Activated effector memory CD4-positive, alpha-beta T cell treated with Interleukin-2 at 50 U/mL for 16 hours (primary cell): ENCODE results near the gene ZNF565.
"Not testable (repeated sequence)": the region's sequence is repeated elsewhere in the genome, so short reads cannot be mapped to it uniquely, and the experiment has no call there.

Experiments
- DNase-seq: peaks from one replicate; pipeline ENCODE4 v3.0.0-alpha.2; 2020

ZNF565 gene

DNA sequence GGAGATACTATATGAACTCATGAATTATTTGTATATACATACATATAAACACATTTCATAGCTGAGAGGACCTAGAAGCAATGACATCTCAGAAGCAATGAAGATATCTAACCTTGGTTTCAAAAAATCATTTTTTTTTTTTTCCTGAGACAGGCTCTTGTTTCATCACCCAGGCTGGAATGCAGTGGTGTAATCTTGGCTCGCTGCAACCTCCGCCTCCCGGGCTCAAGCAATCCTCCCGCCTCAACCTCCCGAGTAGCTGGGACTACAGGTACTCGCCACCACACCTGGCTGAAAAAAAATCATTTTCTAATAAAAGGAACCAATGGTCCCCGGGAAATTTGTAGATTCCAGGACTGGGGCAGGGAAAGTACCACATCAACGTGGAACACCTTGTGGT is 4.0 kb downstream of the ZNF565 start:
- no peak for DNase-seq

DNA sequence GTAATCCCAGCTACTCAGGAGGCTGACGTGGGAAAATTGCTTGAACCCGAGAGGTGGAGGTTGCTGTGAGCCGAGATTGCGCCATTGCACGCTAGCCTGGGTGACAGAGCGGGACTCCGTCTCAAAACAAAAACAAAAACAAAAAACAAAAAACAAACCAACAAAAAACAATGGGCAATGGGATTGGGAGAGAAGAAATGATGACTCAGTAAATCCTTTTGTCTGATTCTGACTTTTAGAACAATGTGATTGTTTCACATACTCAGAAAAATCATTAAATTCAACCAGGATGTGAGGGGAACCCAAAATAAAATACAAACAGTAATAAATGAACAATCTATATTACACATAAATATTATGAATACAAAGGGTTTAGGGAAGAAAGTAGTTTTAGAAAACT is 5.1 kb downstream of the ZNF565 start:
- no peak for DNase-seq

DNA sequence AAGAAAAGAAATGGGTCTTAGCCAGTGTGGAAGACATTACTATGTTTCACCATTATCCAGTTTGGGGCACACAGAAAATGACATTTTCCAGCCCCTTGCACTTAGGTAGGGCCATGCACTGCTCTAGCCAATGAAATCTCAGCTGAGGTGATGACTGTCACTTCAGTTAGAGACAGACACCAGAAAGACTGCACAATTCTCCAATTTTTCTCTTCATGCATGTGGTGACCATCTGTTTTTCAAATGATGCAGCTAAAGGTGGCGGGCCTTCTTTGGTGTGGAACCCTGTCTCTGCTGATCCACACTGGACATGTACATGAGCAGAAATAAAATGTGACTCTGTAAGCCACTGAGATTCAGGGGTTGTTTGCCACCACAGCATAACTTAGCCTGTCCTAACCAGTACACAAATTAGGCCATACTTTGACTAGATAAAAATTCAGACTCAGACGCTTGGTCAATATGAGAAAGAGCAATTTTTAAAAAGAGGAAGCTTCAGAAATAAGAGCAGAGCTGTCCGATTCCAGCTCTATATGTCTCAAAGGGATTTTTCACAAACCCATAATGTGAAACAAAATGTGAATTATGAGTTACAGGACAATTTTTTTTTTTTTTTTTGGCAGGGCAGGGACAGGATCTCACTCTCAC is 6.7 kb downstream of the ZNF565 start:
- DNase-seq, result no peak

DNA sequence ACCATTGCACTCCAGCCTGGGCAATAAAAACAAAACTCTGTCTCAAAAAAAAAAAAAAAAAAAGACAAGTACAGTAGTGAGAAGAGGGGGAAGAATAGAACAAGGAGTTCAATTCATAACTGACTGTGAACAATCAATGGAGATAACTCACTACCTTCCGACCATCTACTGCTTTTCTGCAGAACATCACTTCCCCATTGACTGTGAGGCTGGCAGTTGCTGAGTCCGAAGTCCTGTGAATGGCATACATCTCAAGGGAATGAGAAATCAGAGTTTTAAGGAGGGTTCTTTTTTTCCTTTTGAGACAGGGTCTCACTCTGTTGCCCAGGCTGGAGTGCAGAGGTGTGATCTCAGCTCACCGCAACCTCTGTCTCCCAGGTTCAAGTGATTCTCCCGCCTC is 11.2 kb downstream of the ZNF565 start:
- DNase-seq, result no peak

DNA sequence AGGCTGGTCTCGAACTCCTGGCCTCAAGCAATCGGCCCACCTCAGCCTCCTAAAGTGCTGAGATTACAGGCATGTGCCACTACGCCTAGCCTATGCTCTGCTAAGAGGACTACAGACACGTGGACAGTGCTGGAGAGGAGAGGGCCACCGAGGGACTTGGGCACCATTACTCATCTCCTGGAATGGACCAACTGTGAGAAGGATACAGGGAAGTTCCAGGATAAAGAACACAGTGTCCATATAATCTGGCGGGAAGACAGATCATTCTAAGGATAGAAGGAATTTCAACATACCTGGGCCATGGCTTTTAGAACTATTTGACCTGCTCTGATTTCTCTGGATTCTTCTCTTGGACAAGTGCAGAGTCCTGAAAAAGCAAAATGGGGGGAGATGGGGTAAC is 12.8 kb downstream of the ZNF565 start:
- DNase-seq, result no peak

DNA sequence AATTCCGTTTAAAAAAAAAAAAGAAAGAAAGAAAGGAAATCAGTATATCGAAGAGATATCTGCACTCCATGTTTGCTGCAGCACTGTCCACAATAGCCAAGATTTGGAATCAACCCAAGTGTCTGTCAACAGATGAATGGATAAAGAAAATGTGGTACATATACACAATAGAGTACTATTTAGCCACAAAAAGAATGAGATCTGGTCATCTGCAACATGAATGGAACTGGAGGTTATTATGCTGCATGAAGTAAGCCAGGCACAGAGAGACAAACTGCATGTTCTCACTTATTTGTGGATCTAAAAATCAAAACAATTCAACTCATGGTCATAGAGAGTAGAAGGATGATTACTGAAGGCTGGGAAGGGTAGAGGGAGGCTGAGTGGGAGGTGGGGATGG is 16.3 kb downstream of the ZNF565 start:
- no peak for DNase-seq

DNA sequence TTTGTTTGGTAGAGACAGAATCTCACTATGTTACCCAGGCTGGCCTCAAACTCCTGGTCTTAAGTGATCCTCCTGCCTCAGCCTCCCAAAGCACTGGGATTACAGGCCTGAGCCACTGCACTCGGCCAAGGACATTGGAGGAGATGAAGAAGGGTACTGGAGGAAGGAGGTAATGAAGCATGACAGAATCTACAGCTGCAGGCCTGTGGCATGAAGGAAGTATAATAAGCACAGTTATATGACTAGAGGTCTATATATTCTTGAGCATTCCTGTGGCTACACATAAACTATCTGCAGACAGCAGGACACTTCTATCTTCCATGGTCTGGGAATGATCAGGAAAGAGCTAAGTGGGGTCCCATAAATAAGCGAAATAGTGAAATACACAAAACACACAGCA is 18.2 kb downstream of the ZNF565 start:
- no peak for DNase-seq

DNA sequence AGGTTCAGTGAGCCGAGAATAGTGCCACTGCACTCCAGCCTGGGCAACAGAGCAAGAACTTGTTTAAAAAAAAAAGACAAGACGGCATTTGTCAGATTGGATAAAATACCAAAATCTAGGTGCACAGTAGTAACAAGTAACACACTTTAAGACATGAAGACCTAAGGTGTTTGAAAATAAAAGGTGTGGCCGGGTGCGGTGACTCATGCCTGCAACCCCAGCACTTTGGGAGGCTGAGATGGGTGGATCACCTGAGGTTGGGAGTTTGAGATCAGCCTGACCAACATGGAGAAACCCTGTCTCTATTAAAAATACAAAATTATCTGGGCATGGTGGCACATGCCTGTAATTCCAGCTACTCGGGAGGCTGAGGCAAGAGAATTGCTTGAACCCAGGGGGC is 27.7 kb downstream of the ZNF565 start:
- not testable (repeated sequence) for DNase-seq

DNA sequence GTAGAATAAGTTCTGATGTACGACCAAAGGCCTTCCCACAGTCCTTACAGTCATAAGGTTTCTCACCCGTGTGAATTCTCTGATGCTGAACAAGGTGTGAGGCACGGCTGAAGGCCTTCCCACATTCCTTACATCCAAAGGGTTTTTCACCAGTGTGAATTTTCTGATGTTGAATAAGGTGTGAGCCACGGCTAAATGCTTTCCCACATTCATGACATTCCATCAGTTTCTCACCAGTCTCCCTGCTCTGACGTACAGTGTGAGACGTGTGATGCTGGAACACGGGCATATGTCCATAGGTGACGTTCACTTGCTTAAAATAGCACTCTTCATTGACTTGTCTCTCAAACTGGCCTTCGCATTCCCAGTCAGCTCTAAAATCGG is 31.2 kb downstream of the ZNF565 start:
- DNase-seq, result no peak

DNA sequence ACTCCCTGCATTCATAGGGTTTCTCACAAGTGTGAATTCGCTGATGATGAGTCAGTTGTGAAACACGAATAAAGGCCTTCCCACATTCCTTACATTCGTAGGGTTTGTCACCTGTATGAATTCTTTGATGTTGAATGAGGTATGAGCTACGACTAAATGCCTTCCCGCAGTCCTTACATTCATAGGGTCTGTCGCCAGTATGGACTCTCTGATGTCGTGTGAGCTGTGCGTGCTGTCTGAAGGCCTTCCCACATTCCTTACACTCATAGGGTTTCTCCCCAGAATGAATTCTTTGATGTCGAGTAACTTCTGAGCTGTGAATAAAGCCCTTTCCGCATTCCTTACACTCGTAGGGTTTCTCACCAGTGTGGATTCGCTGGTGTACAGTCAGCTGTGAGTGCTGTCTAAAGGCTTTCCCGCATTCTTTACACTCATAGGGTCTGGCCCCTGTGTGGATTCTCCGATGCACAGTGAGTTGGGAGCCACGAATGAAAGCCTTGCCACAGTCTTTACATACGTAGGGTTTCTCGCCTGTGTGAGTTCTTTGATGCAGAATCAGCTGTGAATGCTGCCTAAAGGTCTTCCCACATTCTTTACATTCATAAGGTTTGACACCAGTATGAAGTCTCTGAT is 31.7 kb downstream of the ZNF565 start:
- DNase-seq, result no peak

DNA sequence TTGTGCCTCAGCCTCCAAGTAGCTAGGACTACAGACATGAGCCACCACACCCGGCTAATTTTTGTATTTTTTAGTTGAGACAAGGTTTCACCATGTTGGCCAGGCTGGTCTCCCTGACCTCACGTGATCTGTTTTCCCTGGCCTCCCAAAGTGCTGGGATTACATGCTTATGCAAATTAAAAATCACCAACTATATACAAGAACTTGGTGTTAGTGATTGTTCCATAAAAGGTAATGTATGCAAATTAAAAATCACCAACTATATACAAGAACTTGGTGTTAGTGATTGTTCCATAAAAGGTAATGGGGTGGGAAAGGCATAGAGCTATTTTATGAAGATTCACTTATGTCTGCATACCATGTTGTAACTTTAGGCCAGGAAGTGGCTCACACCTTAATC is 35.4 kb downstream of the ZNF565 start:
- DNase-seq, result not testable (repeated sequence)

DNA sequence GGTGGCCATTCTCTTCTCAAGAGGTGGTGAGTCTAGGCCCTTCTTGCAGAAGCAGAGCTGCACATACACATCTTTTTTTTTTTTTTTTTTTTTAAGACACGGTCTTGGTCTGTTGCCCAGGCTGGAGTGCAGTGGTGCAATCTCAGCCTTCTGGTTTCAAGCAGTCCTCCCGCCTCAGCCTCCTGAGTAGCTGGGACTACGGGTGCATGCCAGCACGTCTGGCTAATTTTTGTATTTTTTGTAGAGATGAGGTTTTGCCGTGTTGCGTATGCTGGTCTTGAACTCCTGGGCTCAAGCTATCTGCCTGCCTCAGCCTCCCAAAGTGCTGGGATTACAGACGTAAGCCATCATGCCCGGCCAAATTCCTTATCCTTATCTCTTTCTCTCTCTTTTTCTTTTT is 40.6 kb downstream of the ZNF565 start:
- not testable (repeated sequence) for DNase-seq

DNA sequence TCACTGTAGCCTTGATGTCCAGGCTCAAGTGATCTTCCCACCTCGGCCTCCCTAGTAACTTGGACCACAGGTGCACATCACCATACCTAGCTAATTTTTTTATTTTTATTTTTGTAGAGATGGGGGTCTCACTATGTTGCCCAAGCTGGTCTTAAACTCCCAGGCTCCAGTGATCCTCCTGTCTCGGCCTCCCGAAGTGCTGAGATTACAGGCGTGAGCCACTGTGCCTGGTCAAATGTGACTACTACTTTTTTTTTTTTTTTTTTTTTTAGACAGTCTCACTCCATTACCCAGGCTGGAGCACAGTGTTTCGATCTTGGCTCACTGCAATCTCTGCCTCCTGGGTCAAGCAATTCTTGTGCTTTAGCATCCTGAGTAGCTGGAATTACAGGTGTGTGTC is 41.6 kb downstream of the ZNF565 start:
- no peak for DNase-seq

DNA sequence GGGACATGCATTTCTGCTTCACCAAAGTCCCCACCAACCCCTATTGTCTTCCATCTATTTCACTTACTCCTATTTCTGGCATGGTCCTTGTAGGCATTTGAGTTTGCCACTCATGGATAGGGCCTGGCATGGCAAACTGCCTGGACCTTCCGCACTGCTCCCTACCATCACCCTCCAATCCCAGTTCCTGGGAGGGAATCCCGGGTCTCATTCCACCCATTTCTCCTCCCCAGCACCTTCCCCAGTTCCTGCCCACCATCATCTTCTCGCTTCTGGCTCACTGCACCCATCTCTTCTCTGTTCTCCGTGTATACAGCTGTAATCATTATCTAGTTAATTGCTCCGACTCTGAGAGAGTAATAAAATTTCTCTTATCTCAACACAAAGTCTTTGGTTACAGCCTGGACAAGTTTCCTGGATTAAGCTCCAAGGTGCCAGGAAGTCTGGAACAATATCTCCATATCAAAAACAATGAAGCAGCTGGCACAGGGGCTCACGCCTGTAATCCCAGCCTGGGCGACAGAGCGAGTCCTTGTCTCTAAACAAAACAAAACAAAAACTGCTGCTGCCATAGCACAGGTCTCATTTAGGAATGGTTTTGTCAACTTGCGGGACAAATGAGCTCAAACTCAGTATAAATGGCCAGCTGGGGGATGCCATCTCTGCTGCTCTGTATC is 45.2 kb downstream of the ZNF565 start:
- no peak for DNase-seq

DNA sequence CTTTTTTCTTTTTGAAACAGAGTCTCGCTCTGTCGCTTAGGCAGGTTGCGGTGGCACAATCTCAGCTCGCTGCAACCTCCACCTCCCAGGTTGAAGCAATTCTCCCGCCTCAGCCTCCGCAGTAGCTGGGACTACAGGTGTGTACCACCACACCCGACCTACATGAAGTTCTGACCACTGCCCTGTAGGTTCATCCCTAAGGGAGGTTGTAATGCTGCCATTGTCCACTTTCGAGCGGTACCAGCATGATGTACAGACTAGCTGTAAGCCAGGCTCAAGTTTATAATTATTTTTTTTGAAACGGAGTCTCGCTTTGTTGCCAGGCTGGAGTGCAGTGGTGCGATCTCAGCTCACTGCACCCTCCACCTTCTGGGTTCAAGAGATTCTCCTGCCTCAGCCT is 50.7 kb downstream of the ZNF565 start:
- DNase-seq, result no peak

DNA sequence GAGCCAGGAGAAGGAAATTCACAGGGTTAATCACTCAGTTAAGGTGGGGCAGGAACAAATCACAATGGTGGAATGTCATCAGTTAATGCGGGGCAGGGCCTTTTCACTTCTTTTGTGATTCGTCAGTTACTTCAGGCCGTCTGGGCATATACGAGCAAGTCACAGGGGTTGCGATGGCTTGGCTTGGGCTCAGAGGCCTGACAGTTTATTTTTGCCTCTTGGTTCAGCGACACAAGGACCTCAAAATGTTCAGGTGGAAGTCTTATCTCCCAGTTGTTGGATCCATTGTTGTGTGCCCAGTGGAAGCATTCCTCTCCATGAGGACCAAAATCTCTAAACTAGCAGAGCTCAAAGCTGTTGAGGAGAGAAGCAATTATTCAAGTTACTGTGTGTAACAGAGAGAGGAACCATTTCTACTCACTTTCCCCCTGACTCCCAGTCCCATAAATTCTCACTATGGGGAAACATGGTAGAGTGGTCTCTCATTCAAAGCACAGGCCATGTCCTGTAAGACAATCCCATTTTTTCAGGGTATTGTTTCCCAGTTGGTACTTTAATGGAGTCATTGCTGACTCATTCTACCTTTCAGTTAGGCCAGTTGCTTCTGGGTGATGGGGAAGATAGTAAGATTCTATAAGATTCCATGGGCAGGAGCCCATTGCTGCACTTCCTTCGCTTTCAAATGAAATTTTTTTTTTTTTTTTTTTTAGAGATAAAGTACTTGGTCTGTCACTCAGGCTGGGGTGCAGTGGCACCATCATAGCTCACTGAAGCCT is 53.5 kb downstream of the ZNF565 start:
- DNase-seq, result no peak

DNA sequence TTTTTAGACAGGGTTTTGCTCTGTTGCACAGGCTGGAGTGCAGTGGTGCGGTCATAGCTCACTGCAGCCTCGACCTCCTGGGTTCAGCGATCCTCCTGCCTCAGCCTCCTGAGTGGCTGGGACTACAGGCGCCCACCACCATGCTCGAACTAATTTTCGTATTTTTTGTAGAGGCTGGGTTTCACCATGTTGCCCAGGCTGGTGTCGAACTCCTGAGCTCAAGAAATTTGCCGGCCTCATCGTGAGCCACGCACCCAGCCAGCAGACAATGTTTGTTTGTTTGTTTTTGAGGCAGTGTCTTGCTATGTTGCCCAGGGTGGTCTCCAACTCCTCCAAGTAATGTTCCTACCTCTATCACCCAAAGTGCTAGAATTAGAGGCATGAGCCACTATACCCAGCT is 61.3 kb downstream of the ZNF565 start:
- no peak for DNase-seq

DNA sequence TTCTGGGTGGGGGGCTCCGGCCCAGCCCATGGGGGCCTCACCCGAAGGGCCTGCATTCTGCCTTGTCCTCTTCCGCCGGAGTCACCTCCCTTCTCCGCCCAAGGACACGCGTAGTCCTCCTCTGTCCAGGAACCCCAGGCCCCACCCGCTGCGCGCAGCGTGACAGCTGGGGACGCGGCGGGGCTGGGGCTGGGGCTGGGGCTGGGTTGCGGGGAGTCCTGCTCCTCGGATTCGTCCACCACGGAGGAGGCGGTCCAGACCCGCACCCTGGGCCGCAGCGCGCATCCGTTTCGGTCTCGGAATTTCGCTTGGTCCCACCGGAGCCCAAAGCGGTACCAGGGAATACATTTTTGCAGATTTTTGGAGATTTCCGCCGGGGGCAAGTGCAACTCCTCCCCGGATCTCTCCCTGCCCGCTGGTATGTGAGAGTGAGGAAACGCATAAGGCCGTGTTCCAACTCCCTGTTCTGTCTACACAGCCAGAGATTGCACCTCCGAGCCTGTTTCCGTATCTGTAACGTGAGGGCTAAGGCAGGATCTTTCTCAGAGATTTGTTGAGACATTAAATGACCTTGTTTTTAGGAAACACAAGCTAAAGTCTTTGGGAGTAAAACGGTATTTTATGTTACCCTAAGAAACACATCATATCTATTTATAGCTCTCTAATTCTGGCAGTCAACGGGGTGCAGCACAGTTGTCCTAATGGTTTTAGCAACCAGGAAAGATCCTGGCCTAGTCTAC is 61.9 kb downstream of the ZNF565 start, which contains the start of gene COX7A1:
COX7A1 (minus strand) TSS at position 96 of the 740 bp plus-strand sequence; CDS start at position 56, 40 bp downstream.
- DNase-seq, result no peak

DNA sequence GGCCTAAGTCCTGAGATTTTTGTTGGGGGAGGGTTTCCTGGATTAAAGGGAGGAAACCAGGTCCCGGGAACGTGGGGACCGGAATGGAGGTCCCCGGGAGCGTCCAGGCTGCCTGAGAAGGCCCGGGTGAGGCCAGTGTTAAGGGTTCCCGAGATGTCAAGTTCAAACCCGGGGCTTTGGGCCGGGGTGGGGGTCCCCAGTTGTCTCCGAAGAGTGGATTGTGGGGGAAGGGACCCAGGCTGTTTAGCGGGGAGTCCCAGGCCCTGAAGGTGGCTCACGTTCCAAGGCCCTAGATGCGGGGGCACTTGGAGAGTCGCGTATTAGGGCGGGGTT is 62.5 kb downstream of the ZNF565 start:
- DNase-seq, result no peak

DNA sequence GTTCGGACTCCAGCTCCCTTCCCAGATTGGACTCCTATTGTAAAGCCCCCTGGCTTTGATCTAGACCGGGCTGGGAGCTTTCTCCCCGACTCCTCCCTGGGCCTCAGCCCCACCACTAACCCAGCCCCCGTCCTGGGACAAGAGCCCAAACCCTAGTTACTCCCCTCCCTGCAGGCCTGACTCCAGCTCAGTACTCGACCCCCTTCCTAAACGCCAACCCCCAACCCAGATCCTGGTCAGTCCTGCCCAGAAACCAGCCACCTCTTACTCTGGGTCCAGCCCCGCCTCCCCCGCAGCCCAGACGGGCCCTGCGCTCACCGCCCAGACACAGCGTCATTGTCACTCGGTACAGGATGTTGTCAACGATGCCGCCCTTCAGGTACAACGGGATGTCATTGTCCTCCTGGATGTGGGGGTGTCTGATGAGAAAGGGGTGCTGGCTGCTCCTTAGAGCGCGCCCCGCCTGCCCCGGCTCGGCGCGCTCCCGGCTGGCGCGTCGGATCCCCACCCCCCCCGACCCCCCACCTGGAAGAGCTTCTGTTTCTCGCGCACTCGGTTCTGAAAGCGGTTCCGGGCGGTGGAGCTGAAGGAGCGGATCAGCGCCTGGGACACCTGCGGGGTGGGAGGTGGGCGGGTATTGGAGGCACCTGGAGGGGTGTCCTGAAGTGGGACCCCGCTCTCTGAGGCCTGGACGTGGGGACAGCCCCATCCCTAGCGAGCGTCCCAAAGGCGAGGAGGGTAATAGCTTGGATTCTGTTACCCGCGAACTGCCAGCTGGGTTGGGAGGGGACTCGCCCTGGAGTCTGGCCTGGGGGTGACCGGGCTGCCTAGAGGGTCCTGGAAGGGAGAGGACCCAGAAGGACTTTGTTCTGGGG is 63.1 kb downstream of the ZNF565 start:
- DNase-seq, result no peak

DNA sequence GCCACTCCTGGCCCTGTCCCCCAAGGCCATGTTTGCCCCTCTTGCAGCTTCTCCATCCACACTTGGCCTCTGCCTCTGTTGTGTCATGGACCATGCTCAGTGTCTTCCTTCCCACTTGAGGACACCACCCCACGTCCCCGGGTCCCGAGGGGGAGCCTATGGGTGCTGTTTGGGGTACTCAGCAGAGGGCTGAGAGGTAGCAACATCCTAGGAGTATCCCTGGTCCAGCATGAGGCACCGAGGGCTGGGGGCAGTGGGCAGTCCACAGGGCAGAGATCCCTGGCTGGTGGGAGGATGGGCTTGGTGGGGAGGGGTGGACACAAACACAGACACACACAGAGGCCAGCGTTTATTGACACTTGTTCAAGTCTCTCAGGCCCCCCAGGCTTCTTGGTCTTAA is 63.9 kb downstream of the ZNF565 start:
- no peak for DNase-seq
